Coronary artery (tissue), 2 donors: ENCODE results near the gene HBG2.

Source experiments
- DNase-seq: peaks from one replicate; pipeline ENCODE4 v3.0.0-alpha.2; 2017; ENCODE audit warnings: low spot score
- H3K27ac ChIP-seq, 2 donors: fragments of 200-600 bp; sonication (generic); one replicate each; pipeline ENCODE4 v1.5.1; 2016 to 2019
- H3K4me3 ChIP-seq: fragments of 200-600 bp; sonication (generic); 2 replicates; pipeline ENCODE4 v1.5.1; 2016; ENCODE audit warnings: mild to moderate bottlenecking, moderate library complexity
- TF ChIP-seq, protein P1 (sequence below): fragments of 200-600 bp; sonication (generic); IDR thresholded peaks from one replicate; pipeline ENCODE4 v1.5.1; 2019; ENCODE audit warnings: antibody characterized with exemption

Gene HBG2

DNA sequence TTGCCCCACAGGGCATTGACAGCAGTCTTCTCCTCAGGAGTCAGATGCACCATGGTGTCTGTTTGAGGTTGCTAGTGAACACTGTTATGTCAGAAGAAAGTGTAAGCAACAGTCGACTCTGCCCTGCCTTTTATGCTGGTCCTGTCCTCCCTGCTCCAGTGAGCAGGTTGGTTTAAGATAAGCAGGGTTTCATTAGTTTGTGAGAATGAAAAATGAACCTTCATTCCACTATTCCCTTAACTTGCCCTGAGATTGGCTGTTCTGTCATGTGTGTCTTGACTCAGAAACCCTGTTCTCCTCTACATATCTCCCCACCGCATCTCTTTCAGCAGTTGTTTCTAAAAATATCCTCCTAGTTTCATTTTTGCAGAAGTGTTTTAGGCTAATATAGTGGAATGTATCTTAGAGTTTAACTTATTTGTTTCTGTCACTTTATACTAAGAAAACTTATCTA lies 20.2 kb downstream of the HBG2 start, which contains the start of gene HBD:
TSS of gene HBD (minus strand) at position 103 of the 454 bp plus-strand sequence. CDS start at position 53, 50 bp downstream.
- no peak for DNase-seq
- TF ChIP-seq, protein P1, sequence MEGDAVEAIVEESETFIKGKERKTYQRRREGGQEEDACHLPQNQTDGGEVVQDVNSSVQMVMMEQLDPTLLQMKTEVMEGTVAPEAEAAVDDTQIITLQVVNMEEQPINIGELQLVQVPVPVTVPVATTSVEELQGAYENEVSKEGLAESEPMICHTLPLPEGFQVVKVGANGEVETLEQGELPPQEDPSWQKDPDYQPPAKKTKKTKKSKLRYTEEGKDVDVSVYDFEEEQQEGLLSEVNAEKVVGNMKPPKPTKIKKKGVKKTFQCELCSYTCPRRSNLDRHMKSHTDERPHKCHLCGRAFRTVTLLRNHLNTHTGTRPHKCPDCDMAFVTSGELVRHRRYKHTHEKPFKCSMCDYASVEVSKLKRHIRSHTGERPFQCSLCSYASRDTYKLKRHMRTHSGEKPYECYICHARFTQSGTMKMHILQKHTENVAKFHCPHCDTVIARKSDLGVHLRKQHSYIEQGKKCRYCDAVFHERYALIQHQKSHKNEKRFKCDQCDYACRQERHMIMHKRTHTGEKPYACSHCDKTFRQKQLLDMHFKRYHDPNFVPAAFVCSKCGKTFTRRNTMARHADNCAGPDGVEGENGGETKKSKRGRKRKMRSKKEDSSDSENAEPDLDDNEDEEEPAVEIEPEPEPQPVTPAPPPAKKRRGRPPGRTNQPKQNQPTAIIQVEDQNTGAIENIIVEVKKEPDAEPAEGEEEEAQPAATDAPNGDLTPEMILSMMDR: no peak
- no peak within 1 kb of the TSS for H3K4me3 ChIP-seq
- H3K27ac ChIP-seq: no peak within 1 kb of the TSS

DNA sequence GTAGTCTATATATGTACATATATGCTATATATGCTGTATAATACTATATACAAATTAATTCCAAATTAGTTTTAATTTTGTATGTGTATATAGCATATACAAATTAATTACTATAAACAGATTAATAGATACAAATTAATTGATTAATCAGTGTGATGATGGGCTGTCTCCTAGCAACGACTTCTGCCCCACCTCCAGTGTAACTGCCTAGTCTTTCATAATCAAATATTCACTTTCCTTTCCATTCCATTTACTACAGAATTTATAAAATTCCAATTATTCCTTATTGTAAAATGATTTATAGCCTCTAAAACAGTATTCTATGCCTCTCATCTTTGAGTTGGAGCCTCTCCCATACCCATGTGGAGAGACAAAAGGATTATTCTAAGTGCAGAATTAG lies 21.3 kb downstream of the HBG2 start:
- no peak for DNase-seq
- Histone ChIP-seq H3K4me3 (no peak overlapping the region), H3K27ac (no peak overlapping the region)
- TF ChIP-seq, protein P1: no peak

DNA sequence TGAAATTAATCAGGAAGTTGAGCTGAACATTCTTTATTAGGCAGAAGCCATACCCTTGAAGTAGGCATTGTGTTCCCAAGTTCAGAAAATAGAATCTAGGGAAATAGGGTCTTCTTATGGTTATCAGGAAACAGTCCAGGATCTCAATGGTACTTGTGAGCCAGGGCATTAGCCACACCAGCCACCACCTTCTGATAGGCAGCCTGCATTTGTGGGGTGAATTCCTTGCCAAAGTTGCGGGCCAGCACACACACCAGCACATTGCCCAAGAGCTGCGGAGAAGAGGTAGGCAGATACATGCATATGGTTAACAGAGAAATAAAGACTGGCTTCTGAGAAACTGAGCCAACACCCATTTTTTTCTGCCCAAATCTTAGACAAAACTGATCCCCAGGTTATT lies 21.8 kb downstream of the HBG2 start:
- no peak for DNase-seq
- Histone ChIP-seq H3K4me3 (no peak overlapping the region), H3K27ac (no peak overlapping the region)
- TF ChIP-seq, protein P1: no peak

DNA sequence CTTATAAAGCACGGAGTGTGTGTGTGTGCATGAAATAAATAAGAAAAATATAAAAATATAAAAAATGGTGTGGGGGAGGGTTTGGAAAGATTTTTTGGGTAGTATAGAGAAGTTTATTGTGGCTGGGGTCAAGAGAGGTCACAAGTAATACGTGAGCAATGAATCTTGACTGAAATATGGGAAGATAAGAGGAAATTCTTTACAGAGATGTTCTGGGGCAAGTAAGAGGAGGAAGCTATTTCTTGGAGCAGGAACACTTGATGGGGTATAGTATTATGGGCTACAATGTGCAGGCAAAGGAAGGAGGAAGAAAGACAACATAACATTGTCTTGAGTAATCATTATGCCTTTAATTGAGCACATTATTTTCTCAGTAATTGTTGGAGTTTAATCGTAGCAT lies 22.4 kb downstream of the HBG2 start:
- no peak for DNase-seq
- no peak overlapping the region for H3K27ac ChIP-seq
- H3K4me3 ChIP-seq: no peak overlapping the region
- TF ChIP-seq, protein P1: no peak

DNA sequence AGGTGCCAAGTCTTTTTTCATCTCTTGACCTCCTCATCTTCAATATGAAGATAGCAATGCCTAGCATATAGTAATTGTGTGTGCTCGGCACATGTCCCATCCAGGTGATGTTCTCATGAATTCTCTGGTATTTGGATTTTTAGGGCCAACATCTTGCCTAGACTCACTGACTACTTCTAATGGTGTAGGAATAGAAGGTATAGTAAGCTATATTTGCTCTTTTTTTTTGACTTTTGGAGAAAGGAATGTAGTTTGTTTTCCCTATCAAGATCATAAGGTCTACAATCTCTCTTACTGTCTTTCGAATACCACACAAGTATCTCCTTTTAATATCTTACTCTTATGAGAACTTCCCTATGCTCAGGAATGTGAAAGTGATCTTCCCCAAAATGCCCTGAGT lies 23.5 kb downstream of the HBG2 start:
- Histone ChIP-seq H3K4me3 (no peak overlapping the region), H3K27ac (no peak overlapping the region)
- TF ChIP-seq, protein P1: no peak
- no peak for DNase-seq

DNA sequence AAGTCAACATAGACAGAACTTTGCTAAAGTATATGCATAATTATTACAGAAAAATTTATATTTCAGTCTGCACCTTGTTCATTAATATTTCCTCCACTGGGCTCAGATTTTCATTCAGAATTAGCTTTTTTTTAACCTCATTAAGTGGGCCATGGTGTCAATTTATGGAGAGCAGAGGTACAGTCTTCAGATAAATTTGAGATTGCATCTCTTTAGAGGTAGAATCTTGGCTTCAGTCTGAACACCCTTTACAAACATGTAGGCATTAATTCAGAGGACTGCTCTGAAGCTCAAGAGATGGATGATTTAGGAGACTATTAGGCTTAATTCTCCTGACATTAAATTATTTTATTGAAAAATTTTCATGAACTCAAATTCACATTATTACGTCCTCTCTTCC lies 24.3 kb downstream of the HBG2 start:
- no peak for DNase-seq
- no peak overlapping the region for H3K4me3 ChIP-seq
- TF ChIP-seq, protein P1: no peak
- H3K27ac ChIP-seq: no peak overlapping the region

DNA sequence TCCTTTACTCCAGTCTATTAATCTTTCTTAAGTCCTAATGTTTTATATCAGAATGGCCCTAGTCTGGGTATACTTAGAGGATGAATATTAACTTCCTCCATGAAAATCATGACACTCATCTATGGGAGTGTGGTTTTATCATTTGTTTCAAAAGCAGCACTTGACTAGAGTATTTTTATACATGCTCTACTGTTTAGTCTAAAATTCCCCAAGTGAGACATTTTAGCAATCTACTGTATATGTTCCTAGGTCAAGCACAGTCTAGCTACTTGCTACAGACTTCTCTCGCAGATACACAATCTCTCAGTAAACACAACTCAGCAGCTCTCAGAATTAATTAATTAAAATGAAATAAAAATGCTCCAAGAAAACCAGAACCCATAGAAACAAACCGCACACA lies 24.8 kb downstream of the HBG2 start:
- no peak overlapping the region for H3K4me3 ChIP-seq
- no peak overlapping the region for H3K27ac ChIP-seq
- no peak for DNase-seq
- TF ChIP-seq, protein P1: no peak
